ENCODE measurements around the gene FN3K.
"Not testable (repeated sequence)": the region's sequence is repeated elsewhere in the genome, so short reads cannot be mapped to it uniquely, and the experiment has no call there.

Gene FN3K

GRCh38 chr17:82775001-82775823, 39.8 kb downstream of the FN3K start:
- no peak for DNase-seq (ENCODE audit: low read depth in 2 of 2)

DNA sequence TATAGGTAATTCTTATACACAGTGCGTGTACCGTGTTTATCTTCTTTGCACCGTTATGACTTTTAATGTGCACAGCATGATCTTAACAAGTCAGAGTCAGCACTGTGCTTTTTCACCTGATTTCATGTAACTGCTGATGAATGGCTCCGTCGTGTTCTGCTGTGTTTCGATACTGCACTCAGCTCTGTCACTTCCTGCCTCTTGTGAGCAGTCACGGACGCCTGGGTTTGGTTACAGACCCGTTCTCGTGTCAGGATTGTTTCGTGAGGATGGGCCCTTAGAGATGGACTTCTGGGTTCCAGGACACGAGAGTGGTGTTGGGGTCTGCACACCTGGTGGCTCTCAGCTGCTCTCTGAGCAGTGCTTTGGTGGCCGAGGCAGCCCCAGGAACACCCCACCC, 41.0 kb downstream of the FN3K start:
- DNase-seq (ENCODE audit: low read depth in 2 of 2): no peak

- DNase-seq (ENCODE audit: low read depth in 2 of 2): not testable (repeated sequence)
Measured at GRCh38 chr17:82777778-82778375, 42.5 kb downstream of the FN3K start.

DNA sequence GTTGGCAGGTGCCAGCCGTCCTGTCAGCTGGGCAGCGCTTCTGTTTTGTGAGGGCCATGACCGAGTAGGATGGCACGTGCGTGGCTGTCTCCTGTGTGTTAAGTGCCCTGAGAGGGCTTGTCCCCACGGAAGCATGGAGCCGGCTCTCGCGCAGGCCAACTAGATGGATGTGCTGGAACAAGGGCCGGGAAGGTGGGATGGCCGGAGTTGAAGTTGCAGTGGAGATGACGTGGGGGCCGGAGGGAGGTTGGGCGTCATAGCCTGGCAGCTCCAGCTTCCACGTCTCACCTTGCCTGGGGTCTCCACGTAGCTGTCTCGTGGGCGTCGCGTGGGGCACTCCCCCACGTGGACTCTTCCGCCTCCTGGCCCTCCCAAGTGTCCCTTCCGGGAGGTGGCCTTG, 44.1 kb downstream of the FN3K start:
- no peak for DNase-seq (ENCODE audit: low read depth in 2 of 2)

DNA sequence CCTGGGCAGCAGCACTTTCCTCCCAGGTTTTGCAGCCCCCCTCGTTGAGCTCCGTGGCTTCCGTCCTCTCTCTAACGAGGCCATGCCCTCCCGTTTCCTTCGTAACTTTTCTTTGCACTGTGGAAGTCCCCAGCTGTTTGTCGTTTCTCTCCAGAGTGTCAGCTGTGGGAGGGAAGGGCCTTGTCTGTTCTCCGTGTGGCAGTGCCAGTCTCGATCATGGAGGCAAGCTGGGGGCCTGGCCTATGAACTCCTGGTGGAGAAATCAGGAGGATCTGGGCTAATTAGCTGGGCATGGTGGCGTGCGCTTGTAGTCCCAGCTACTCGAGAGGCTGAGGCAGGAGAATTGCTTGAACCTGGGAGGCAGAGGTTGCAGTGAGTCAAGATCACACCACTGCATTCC, 44.8 kb downstream of the FN3K start:
- no peak for DNase-seq (ENCODE audit: low read depth in 2 of 2)

GRCh38 chr17:82780971-82781893, 45.8 kb downstream of the FN3K start:
- DNase-seq (ENCODE audit: low read depth in 2 of 2): no peak

DNA sequence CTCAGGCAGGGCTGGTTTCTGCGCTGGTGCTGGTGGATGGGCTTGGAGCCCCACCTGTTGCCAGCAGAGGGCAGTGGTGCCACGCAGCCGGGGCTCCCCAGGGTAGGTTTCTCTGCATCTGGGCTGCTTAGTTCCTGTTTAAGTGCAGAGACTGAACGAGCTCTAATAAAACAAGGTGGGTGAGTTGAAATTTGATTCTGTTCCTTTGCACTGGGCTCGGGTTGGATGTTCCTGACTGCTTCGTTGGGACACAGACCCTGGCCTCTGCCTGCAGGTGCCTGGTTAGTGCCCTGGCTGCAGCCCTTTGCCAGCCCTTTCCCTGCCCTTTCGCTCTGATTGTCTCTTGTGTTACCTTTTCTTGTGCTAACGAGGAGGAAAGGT, 46.5 kb downstream of the FN3K start:
- DNase-seq (ENCODE audit: low read depth in 2 of 2): peak; percentile 68 to 75

- no peak for DNase-seq (ENCODE audit: low read depth in 2 of 2)
Measured at GRCh38 chr17:82782657-82783207, 47.3 kb downstream of the FN3K start.

DNA sequence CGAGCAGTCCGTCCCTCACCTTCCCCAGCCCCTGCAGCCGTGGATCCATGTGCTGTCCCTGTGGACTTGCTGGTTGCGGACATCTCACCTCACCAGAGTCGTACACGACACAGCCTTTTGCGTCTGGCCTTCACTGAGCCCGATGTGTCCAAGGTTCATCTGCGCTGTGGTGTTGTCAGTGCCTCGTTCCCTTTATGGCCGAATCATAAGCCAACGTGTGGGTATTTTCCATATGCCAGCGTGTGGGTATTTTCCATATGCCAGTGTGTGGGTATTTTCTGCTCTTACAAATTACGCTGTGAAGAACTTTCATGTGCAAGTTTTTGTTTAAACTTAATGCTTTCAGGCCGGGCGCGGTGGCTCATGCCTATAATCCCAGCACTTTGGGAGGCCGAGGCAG, 48.1 kb downstream of the FN3K start:
- no peak for DNase-seq (ENCODE audit: low read depth in 2 of 2)

GRCh38 chr17:82785581-82785980, 50.2 kb downstream of the FN3K start:
- not testable (repeated sequence) for DNase-seq (ENCODE audit: low read depth in 2 of 2)

- no peak for DNase-seq (ENCODE audit: low read depth in 2 of 2)
Measured at GRCh38 chr17:82786427-82786826, 51.0 kb downstream of the FN3K start.

DNA sequence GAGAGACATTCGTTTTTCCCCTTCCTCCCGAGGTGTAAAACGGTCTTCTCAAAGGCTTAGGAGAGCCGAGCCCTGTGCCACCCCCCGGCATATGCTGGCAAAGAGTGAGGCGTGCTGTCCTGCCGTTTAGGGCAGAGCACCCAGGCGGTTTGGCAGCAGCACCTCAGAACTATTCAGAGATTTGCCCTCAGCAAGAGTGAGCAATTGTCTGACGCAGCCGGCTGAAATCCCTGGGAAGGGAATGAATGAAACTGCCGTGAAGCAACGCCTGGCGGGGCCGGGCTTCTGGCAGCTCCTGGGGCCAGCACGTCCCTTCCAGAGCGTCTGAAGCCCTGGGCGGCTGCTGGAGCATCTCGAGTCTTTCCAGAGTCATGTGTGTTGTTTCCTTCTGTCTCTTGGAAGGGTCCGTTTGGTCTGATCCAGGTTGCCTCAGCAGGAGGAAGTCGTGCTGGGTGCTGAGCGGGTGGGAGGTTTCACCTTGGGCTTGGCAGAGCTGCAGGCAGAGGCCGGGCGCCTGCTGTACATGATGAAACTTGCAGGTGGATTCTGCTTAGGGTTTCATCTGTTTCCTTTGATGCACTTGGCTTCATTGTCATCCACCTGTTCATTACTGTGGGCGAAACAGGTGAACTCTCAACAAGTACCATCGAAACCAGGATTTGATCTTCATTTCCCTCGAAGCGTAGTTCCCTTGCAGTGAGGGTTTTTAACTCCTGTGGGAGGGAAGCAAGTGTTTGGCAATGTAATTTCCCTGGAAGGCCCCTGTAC, 51.9 kb downstream of the FN3K start:
- no peak for DNase-seq (ENCODE audit: low read depth in 2 of 2)

DNA sequence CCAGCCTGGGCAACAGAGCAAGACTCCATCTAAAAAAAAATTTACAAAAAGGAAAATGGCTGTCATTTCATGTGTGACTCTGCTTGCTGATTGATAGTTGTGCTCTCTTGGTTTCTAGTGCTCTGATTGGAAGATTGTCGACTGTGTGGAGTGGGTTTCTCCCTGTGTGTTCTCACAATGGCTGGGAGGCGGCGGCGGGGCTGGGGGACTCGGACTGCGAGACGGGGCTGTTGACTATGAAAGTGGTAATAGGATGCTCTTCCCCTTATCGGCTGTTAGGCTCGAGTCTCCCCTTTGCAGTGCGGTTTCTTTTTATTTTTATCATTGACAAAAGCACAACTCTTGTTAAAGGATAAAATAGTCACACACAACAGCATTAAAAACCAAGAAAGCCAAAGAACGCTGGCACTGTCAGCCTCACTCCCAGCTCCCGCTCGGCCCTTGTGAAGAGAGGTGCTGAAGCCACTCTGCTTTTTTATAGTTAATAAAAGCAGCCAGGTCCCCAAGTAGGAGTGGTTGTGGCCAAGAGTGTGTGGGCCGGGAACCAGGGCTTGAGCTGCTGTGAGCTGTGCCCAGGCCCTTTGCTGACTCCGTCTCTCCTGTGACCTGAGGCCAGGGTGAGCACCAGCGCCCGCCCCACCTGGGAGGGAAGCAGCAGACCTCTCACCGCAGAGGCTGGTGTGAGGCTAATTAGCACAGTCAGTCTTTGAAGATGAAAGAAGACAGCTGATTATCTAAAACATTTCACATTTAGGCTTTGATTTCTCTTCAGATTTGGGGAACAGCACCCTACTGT, 53.0 kb downstream of the FN3K start:
- no peak for DNase-seq (ENCODE audit: low read depth in 2 of 2)

GRCh38 chr17:82789051-82789592, 53.7 kb downstream of the FN3K start:
- DNase-seq (ENCODE audit: low read depth in 2 of 2): no peak

- DNase-seq (ENCODE audit: low read depth in 2 of 2): no peak
Measured at GRCh38 chr17:82789806-82790205, 54.4 kb downstream of the FN3K start.

DNA sequence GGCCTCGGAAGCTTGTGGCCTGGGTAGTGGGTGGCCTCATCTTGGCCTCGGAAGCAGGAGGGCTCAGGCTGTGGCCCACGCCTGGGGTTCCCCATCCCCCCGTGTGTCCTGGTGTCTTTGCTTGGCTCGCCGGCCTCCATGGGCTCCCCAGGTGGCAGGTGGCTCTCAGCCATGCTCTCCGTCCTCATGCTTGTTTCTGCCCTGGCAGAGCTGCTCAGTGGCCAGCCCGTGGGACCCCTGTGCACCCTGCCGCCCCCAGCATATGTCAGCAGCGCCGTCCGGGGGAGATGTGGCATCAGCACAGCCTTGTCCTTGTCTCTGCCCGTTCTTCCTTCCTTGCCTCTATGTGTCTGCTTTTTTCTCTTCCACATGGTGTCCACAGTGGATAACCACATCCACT, 55.0 kb downstream of the FN3K start:
- no peak for DNase-seq (ENCODE audit: low read depth in 2 of 2)

GRCh38 chr17:82791532-82791931, 56.1 kb downstream of the FN3K start:
- no peak for DNase-seq (ENCODE audit: low read depth in 2 of 2)

DNA sequence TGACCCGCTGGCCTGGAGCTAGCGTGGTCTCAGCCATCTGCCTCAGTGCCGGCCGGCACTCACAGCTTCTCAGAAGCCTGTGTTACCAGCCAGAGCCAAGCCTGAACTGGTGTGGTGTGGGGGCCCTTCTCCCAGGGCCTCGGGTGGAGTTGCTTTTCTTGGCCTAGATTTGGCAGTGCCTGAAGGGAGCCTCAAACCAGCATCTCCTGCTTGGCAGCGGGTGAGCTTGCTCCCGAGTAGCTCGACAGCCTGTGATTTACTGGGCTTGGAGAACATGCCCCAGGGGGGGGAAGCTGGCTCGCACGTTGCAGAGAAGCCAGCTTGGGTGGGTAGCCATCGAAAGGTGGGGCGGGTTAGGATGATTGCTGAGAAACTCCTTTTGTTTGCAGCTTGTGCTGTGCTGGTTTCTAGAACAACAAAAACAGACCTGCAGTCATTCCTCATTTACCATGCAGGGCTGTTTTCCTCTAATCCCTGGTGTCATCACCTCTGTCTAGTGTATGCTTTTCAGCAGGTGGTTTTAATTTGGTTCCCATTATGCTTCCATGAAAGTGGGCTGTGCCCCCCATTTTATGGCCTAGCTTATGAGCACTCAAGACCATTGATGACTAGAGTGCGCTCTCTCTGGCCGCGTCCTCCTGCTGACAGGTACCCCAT, 58.7 kb downstream of the FN3K start:
- no peak for DNase-seq (ENCODE audit: low read depth in 2 of 2)

GRCh38 chr17:82794781-82795482, 59.5 kb downstream of the FN3K start:
- no peak for DNase-seq (ENCODE audit: low read depth in 2 of 2)
